Right hindlimb (tissue), 1 donor: ENCODE results near the gene HRH2.
"Not testable (repeated sequence)": the region's sequence is repeated elsewhere in the genome, so short reads cannot be mapped to it uniquely, and the experiment has no call there.

Experiments
- DNase-seq: peaks from one replicate; pipeline ENCODE4 v3.0.0-alpha.2; 2018

The HRH2 gene, protein sequence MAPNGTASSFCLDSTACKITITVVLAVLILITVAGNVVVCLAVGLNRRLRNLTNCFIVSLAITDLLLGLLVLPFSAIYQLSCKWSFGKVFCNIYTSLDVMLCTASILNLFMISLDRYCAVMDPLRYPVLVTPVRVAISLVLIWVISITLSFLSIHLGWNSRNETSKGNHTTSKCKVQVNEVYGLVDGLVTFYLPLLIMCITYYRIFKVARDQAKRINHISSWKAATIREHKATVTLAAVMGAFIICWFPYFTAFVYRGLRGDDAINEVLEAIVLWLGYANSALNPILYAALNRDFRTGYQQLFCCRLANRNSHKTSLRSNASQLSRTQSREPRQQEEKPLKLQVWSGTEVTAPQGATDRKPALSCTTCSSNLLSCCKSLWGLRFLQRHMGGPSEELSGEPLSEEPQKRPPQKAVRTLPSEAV

DNA sequence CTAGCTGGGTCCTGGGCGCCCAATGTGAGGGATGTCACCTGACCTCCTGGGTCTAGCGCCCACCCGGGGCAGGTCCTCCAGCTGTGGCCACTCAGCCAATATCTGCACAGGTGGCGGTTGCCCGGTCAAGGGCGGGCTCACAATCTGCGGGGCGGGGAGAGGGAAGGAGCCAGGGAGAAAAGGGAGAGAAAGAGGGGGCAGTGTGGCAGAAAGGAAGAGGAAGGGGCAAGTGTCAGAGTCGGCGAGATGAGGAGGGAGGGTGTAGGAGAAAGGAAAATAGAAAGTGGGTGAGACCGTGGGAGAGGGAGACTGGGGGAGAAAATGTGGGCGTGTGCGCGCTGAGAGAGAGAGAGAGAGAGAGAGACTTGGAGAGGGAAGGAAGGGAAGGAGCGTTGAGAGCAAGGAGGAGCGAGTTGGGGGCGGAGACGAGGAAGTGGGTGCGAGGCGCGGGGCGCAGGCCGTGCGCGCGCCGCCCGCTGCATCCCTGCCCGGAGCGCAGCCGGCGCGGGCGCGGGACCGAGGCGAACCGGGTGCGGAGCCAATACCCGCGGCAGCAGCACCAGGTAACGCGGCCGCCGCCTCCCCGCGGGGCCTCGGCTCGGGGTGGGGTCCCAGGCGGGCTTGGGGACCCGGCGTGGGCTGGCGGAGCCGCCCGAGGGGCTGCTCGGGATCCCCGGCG lies at the start of gene HRH2:
Gene HRH2 (plus strand): TSS at position 479 of the 679 bp plus-strand sequence. CDS start 25,163 bp downstream, outside the sequence.
- DNase-seq, result peak; percentile 61

DNA sequence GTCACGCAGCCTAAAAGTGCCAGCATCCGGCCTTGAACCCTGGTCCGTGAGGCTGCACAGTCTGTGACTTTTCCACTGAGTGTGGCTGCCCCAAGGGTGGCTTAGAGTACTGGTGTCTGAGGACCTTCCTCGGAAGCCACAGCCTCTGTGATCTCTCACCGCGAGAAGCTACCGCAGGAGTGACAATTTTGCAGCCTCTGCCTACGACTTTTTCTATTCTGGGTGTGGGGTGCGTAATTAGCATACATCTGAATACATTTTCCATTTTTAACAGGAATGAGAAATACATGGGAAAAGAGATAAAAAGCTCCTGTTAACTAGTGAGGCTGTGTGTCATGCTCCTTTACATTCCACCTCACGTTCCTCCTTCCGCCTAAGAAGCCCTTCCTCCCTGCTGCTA lies 48.3 kb upstream of the HRH2 start:
- DNase-seq, result no peak

DNA sequence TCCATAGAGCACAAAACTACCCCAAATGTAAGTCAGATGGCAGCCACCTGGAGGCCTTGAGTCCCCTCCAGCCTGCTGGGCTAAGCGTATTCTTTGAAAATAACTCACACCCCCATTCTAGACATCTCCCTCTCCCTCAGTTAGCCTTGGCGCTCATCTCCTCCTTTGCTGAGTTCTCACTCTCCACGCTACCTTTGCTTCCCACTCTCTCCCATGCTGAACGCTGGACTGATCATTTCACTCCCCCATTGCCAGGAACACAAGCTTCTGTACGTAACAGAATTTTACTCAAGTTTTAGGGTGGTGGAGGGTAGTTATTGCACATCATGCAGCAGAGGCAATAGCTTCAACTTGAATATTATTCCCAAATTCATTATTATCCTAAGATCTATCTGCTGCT lies 47.5 kb upstream of the HRH2 start:
- DNase-seq, result no peak

DNA sequence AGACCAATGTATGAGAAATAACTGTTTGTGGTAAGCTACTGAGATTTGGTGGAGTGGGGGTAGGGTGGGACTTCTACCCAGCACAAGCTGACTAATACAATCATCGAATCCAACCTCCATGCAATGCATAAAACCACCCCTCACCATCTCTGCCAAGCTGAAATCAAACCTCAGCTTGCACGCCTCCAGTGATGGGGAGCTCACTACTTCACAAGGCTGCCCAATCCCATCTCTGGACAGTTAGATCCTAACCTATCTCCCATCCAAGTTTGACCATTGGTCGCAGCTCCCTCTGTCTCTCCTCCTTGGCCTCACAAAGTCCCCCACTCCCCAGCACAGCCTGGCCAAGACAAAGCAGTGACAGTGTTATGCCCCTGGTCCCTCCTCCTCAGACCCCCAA lies 47.0 kb upstream of the HRH2 start:
- no peak for DNase-seq

DNA sequence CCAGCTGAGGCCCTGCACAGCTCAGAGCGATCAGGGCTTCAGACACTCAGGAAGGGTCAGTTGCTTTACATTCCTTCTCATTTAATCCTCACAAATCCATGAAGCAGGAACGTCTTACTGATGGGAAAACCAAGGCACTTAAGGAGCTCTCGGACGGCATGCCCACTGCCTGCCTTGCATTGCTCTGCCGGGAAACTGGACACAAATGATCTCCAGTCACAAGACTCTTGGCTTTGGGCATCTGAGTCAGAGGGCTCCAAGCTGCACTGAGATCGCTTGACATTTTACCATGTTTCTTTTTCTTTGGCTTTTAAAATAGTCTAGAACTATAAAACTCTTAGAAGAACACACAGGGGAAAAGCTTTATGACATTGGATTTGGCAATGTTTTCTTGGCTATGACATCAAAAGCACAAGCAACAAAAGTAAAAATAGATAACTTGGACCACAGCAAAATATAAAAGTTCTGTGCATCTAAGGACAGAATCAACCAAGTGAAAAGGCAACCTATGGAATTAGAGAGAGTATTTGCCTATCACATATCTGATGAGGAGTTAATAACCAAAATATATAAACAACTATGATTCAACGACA lies 43.6 kb upstream of the HRH2 start:
- DNase-seq, result no peak

DNA sequence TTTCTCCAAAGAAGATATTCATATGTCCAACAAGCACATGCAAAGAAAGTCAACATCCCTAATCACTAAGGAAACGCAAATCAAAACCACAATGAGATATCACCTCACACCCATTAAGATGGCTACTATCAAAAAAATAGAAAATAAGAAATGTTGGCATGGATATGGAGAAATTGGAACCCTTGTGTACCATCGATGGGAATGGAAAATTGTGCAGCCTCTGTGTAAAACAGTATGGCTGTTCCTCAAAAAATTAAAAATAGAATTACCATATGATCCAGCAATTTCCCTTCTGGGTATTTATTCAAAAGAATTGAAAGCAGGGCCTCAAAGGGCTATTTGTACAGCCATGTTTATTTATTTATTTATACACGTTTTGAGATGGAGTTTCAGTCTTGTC lies 43.0 kb upstream of the HRH2 start:
- DNase-seq, result no peak

DNA sequence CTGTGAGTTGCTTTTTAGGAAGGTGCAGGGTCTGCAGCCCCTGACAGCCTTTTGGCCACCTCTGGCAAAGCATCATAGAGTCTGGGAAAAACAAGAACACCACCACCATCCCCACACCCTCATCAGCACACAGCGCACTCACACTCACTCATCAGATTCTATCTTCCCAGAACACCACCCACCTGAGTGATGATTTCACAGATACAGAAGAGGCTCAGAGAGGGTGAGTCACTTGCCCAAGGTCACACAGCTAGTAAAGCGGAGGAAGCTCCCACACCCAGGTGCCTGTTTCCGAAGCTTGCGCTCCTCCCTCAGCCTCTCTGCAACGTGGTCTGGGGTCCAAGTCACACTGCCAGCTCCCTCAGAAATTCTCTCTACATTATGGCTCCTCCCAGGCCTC lies 41.8 kb upstream of the HRH2 start:
- no peak for DNase-seq

DNA sequence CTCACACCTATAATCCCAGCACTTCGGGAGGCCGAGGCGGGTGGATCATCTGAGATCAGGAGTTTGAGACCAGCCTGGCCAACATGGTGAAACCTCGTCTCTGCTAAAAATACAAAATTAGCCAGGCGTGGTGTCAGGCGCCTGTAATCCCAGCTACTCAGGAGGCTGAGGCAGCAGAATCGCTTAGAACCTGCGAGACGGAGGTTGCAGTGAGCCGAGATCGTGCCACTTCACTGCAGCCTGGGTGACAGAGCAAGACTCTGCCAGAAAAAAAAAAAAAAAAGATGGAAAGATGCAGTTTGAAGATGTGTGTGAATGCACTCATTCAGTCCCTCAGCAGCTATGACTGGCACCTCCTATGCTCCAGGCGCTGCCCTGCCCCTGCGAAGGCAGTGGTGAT lies 41.3 kb upstream of the HRH2 start:
- not testable (repeated sequence) for DNase-seq

DNA sequence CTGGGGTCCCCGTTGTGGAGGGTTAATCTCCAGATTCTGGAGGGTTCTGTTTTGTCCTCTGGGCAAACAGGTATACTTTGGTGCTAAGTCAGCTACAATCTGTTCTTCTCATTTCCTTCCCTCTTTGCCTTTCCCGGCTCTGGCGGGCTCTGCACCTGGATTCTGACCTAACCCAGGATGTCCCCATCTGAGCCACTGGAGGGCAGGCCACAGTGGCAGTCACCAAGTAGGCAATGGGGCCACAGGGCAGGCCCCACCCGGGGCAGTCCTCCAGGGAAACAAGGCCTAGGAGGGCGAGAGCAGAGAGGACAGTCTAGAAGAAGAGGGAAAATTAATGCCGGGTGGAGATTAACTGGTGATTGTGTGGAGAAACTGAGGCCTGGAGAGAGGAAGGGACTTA lies 40.4 kb upstream of the HRH2 start:
- DNase-seq, result no peak

DNA sequence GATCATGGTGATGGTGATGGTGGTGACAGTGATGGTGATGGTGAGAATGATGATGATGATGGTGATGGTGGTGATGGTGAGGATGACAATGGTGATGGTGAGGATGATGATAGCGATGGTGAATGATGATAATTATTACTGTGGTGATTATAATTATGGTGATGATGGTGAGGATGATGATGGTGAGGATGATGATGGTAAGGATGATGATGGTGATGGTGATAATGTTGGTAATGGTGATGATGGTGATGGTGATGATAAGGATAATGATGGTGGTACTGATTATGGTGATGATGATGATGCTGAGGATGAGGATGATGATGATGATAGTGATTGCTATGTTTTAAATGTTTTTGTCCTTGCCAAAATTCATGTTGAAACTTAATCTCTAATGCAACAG lies 37.3 kb upstream of the HRH2 start:
- DNase-seq, result no peak

DNA sequence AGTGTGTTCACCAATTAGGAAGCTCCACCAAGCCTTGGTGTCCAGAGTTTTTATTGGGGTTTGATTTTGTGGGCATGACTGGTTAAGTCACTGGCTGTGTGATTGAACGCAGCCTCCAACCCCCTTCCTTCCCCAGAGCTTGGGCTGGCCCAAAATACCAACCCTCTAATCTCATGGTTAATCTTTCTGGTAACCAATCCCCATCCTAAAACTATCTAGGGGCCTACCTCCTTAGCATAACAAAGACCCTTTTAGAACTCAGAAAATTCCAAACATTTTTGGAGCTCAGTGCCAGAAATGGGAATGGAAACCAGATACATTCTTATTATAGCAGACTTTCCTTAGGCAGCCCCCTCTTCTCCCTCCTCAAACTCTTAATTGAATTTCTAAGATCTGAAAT lies 35.9 kb upstream of the HRH2 start:
- DNase-seq, result no peak

DNA sequence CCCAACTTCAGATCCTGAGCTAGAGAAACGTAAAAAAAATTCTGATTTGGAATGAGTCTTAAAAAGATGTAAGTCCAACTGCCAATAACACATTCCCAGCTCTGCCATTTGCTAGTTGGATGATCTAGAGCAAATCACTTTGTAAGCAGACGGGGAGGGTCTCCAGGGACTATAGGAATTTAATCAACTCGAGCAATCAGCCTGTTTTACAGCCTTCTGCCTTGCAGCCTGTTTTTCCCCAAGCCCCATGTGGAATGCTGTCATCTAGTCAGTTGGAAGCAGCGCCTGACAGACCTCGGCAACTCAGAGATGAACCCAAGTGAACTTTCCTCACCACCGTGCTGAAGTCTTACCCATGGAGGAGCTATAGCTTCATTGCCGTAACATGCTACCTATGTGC lies 34.8 kb upstream of the HRH2 start:
- DNase-seq, result no peak

DNA sequence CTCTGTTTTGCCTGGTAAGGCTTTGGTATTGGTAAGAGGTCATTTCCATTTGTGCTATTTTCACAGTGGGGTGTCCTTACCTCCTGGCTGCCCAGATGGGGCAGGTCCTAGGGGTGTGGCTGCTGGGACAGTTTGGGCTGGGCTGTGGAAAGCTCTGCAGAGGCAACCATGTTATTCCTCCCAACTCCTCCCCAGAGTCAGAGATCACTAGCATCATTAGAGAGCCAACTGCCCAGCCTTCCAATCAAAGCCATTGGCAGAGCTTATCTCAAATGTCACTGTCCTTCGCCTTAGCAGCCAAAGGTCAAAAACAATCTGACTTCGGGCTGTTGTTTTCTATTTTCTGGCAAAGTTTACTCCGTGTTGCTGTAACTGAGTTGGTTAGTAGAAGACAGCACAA lies 33.6 kb upstream of the HRH2 start:
- DNase-seq, result no peak

DNA sequence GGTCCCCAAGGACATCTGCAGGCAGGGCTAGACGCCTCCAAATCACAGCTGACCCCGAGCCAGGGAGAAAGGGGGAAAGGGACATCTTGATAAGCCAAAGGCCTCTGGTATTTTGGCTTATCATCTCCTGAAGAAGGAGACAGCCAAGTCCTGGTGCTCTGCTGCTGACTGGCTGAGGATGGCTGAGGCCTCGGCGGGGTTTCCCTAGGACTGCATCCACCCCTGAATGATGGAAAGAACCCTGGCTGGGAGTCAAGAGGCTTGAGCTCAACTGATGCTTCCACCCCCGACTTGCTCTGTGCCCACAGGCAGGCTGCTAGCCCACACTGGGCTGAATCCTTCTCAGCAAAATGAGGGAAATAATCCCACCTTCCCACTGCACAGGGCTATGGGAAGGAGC lies 30.9 kb upstream of the HRH2 start:
- no peak for DNase-seq

DNA sequence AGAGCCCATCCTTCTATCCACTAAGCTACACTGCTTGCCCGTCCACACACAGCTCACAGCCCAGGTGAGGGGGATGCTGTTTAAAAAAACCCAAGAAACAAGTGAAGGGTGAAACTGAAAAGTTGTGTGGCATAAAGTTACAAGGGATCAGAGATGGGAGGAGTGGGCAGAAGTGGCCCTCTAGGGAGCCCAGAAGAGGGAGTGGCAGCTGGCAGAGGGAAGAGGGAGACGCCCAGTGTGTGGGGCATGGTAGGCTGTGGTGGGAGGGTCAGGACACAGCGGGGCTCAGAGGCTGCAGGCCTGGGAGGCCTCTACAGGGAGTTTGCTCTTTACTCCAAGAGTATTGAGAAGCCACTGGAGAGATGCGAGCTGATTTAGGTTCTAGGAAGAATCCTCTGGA lies 30.1 kb upstream of the HRH2 start:
- no peak for DNase-seq

DNA sequence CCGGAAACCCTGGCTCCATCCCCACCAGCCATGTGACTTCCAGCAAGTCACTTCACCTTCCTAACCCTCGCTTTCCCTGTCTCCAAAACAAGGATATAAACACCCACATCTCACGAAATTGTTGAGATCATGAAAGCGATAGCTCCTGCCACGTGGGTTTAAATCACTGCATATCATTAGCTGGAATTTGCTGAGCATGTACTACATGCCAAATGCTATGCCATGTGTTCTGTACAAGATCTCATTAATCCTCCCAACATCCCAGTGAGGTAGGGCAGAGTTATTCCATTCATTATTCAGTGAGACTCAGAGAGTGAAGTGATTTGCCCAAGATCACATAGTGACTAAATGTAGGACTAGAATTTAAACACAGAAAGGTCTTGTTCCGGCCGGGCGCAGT lies 29.2 kb upstream of the HRH2 start:
- DNase-seq, result no peak

DNA sequence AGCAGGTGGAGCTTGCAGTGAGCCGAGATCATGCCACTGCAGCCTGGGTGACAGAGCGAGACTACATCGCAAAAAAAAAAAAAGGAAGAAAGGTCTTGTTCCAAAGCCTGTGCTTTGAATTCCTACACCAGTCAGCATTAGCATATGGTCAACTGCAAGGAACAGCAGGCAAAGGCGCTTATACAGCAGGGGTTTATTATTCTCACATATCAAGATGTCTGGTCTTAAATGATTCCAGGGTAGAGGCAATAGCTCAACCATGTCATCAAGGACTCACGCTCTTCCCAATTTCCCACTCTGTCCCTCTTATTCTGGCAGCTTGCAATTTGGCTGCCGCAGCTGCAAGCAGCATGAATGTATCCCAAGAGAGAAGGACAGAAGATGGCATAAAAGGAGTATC lies 28.6 kb upstream of the HRH2 start:
- no peak for DNase-seq

DNA sequence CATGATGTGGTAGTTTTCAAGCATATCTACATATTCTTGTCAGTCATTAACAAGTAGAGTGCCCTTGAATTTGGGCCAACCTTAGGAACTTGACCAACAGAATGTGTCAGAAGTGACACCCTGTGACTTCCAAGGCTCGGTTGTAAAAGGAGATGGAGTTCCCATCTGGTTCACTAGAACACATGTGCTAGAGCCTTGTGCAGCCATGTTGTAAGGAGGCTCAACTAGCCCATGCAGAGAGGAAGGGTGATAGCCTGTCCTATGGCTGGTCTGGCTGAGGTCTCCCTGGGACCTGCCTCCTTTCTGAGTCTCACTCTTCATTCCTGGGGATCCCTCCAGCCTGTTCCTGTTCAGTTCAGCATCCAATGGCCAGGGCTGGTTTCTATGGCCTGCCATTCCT lies 28.1 kb upstream of the HRH2 start:
- no peak for DNase-seq

DNA sequence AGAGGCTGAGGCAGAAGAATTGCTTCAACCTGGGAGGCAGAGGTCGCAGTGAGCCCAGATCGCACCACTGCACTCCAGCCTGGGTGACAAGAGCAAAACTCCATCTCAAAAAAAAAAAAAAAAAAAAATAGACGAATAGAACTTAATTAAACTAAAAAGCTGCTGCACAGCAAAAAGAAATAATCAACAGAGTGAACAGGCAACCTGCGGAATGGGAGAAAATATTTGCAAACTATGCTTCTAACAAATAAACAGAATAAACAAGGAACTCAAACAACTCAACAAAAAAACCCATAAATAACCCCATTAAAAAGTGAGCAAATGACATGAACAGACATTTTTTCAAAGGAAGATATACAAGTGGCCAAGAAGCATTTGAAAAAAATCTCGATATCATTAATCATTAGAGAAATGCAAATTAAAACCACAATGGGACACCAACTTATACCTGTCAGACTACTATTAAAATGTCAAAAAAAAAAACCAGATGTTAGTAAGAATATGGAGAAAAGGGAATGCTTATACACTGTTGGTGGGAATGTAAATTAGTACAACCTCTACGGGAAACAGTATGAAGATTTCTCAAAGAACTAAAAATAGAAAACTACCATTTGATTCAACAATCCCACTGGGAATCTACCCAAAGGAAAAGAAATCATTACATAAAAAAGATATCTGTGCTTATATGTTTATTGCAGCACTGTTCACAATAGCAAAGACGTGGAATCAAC lies 21.9 kb upstream of the HRH2 start:
- no peak for DNase-seq

DNA sequence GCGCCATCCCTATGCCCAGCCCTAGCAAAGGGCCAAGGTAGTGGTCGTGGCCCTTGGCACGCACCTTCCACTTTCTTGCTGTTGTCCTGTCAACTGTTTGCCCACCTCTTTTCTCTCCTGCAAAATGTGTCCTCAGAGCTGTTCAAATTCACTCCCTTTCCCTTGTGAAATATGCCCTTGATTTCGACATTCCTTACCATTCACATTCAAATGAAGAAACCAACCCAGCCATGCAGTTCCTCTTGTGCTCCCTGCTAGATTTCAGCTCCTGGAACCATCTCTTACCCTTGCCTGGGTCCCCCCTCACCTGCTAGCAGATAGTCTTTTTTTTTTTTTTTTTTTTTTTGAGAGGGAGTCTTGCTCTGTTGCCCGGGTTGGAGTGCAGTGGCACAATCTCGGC lies 19.6 kb upstream of the HRH2 start:
- no peak for DNase-seq

DNA sequence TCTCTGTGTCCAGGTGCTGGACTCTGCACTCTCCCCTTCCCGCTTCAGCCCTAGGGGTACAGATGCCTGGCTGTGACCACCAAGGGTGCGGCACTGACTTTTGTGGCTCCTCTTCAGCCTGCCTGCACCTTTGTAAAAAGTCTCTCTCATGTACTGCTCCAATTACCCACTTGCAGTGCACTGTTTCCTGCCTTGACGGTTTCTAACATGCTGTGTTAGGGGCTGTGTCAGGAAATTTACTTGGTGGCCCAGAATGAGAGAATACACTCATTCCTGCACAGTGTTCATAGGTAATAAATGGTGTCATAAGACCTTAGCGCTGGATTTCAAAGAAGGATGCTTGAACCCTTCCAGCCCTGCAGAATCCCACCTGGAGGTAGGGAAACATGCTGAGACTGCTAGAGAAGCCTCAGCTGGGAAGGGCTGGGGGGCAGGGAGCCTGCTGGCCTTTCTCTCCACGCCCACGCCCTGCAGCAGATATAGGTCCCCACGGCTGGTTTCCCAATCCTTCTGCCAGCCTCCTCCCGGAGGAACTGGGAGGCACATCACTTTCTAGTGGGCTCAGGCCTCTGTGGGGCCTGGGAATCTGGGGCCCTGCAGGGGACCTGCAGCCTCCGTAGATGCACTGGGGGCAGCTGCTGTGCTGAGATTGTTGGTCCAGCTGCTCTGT lies 17.6 kb upstream of the HRH2 start:
- DNase-seq, result no peak

DNA sequence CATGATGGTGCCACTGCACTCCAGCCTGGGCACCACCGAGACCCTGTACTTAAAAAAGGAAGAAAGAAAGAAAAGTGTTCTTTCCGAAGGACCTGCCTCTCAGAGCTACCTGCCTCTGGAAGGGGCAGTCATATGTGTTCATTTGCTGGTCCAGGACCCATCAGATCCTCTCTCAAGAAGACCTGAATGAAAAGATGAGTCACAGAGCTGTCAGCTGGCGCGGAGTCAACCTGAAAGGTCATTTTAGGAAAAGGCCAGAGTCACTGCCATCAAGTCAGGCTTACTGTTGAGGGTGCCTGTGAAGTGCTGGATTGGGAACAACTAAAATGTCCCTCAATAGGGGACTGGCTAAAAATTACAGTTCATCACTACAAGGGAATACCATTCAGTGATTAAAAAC lies 14.9 kb upstream of the HRH2 start:
- no peak for DNase-seq

DNA sequence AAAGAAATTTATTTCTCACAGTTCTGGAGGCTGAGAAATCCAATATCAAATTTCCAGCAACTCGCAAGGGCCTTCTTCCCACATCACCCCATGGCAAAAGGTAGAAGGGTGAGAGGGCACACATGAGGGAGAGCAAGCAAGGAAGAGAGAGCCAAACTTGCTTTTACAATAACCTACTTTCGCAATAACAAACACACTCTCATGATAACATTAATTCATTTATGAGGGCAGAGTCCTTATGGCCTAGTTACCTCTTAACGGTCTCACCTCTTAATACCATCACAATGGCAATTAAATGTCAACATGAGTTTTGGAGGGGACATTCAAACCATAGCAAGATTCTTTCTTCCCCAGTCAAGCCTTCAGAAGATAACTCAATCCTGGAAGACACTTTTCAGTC lies 11.6 kb upstream of the HRH2 start:
- DNase-seq, result no peak
